GM21526 (cell line): ENCODE measurements around the gene CD79A.
"Not testable (repeated sequence)": the region's sequence is repeated elsewhere in the genome, so short reads cannot be mapped to it uniquely, and the experiment has no call there.

Experiments used
- ATAC-seq: cut with Tn5 transposase; IDR thresholded peaks from one replicate; pipeline ENCODE4 v1.9.1; 2021; ENCODE audit warnings: moderate library complexity; ENCODE audit not compliant: unreplicated experiment, low FRiP score

Gene CD79A

DNA sequence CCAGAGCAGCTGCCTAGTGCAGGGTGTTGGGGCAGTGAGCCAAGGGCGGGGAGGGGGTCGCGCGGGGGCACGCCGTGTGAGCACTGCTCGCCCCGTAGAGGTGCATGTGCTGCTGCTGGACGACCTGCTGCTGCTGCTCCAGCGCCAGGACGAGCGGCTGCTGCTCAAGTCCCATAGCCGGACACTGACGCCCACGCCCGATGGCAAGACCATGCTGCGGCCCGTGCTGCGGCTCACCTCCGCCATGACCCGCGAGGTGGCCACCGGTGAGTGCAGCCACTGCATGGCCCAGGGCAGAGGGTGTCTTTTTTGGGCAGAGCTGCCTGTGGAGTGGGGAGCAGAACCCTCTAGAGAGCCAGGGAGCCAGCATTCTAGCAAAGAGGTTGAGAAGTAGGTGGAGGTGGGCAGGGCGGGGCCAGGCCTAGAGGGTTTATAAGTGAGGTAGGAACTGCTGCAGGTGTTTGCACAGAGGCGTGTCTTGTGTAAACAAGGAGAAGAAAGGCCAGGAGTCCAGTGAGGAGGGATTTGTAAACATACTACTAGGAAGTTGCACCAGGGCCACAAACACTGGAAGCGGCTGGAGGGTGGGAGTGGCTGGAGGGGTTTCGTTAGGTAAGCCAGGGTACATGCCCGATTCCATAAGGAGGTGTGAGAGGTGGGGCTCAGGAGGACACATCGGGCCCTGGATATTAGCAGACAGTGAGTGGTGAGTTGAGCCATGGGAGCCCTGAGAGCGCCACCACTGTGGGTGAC lies 27.2 kb downstream of the CD79A start:
- ATAC-seq = no peak

DNA sequence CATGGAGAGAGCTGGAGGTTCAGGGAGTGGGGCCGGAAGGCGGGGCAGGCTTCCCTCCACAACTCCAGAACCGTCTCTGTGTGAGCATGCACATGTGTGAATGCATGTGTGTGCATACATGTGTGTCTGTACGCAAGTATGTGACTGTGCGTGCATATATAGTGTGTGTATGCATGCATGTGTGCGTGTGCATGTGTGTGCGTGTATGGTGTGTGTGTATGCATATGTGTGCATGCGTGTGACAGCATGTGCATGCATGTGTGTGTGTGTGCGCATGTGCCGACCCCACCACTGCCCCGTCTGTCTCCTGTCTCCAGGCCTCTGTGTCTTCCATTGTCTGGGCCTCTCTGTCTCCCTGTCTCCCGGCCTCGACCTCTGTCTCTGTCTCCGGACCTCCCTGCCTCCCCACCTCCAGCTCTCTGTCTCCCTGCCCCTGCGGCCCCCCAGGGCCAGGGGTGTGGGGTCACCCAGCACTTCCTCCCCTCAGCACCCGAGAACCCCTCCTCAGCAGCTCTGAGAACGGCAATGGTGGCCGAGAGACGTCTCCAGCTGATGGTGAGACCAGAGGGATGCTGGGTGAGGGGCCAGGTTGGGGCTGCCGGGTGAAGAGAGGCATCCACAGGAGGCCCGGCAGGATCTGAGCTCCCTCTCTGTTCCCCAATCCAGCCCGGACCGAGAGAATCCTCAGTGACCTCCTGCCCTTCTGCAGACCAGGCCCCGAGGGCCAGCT lies 28.4 kb downstream of the CD79A start:
- no peak for ATAC-seq

DNA sequence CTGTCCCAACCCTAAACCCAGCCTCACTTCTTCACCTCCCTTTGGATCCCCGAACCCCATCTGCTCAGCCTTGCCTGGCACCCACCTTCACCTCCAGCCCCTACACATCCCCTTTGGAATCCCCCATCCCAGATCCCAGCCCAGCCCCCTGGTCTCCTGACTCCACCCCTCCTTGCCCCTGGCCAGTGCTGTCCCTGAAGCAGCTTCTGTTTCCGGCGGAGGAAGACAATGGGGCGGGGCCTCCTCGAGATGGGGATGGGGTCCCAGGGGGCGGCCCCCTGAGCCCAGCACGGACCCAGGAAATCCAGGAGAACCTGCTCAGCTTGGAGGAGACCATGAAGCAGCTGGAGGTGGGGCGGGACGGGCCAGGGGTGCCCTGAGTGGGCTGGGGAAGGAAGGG lies 29.2 kb downstream of the CD79A start:
- no peak for ATAC-seq

DNA sequence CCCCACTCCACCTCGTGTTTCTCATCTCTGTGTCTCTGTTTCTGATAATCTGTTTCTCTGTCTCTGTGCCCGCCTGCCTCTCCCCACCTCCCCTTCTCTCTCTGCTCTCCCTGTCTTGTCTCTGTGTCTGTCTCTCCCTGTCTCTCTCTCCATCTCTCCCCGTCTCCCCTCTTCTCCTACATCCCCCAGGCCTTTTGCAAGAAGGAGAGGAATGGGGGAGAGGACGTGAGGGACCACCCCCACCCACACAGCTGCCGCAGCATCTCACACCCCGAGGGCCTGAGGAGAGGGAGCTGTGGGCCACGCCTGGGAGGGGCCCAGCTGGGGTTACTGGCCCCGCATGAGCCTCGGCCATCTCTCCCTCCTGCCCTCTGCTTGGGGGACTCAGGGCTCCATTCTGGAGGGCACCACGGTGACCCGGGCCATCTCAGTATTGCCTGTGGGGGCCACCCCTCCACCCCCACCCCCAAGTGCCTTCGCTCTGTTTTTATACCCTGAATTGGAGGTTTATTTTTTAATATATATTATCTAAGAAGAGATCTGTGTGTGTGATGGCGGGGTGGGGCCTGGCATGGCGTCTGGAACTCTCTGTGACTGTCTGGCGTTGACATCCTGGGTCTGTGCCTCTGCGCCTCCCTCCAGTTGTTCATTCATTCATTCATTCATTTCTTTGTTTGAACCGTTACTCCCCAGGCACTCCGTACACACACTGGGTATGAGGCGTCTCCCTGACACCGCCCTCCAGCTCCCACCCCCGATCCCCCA lies 30.0 kb downstream of the CD79A start:
- ATAC-seq = no peak

DNA sequence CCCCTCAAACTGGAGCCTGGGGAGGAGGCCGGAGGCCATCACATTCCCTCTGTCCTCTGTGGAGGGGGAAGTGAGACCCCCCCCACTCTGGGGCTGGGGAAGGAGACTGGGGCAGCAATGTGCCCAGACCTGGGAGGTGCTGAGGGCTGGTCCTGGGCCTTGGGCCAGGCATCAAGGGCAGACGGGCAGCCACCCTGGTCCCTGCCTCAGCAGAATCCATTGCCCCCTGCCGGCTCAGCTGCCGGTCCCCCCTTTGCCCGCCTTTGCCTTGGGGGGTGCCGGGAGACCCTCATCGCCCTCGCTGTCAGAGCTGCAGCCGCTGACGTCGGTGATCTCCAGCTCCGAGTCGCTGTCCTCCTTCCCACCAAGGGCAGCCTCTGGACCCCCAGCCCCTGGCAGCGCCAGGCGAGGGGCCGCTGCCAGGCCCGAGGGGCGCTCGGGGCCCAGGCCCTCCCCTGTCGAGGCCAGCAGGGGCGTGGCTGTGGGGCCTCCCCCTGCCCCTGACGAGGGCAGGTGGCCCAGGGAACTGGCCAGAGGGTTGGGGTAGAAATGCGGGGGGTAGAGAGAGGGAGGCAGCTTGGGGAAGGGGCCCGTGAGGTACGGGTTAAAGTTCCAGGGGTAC lies 31.0 kb downstream of the CD79A start:
- no peak for ATAC-seq

DNA sequence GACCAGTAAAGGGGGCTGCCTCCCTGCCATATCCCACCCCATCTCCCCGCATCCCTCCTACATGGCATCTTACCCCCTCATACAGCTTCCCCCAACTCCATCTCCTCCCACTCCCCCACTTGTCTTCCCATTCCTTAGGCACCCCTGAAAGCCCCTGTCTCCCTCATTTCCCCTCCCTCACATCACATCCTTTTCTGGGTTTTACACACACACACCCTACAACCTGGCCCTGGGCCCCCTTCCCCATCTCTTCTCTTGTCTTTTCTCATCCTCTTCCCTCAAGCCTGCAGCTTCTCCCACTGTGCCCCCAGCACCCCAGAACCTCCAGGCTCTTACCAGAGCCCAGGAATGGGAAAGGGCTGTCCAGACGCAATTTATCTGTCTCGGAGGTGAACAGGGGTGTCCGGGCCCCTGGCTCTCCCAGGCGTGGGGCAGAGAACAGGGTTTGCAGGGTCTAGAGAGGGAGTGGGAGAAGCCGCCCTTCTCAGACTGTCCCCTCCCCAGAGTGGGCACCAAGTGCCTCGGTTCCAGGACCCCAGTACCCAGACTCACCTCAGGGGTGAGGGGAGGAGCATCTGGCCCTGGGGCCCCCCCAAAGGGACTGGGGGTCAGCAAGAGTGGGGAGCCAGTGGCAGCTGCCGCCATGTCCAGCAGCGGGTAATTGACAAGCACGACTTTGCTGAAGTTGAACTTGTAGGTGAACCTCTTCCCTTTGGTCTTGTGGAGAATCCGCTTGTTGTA lies 31.8 kb downstream of the CD79A start:
- no peak for ATAC-seq

DNA sequence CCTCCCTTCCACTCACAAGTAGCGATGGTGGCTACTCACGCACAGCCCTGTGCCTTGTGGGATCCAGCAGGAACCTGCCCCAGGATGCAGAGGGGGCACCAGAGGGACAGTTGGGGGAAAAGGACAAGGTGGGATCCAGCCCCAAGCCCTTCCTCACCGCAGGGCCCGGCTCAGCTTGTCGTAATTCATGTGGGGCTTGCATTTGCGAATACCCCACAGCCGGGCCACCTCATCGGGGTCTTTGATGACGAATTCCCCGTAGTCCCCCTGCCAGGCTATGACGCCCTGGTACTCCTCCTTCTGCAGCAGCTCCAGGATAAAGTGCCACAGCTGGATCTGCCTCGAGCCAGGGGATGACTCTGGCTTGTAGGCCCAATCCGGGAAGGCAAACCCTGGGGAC lies 32.6 kb downstream of the CD79A start:
- ATAC-seq = no peak

DNA sequence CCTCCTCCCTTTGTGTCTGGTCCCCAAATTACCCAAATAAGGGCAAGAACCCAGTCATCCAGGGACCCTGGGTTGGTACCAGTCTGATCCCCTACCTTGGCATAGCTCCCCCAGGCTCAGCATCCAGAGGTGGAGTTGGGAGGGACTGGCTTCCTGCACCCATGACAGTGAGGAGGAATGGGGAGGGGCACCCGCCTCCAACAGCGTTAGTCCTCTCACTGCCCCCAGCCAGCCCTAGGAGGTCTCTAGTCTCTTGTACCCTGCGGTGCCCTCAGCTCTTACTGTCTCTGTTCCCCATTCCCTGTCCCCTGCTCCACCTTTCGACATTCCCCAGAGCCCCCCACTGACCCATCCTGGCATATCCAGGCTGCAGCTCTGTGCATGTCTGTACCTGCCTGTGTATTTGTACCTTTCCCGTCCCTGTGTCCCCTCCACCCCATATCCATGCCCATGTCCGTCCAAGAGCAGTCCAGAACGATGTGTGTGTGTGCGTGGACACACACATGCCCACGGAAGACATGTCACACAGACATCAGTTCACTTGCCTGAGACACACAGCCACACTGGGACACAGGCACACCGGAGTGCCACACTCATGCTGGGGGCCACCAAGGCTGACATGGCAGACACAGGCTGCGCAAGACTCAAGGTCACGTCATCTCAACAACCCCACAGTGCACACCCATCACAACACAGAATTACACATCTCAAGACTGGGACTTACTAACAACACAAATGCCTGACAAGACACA lies 33.3 kb downstream of the CD79A start:
- no peak for ATAC-seq

DNA sequence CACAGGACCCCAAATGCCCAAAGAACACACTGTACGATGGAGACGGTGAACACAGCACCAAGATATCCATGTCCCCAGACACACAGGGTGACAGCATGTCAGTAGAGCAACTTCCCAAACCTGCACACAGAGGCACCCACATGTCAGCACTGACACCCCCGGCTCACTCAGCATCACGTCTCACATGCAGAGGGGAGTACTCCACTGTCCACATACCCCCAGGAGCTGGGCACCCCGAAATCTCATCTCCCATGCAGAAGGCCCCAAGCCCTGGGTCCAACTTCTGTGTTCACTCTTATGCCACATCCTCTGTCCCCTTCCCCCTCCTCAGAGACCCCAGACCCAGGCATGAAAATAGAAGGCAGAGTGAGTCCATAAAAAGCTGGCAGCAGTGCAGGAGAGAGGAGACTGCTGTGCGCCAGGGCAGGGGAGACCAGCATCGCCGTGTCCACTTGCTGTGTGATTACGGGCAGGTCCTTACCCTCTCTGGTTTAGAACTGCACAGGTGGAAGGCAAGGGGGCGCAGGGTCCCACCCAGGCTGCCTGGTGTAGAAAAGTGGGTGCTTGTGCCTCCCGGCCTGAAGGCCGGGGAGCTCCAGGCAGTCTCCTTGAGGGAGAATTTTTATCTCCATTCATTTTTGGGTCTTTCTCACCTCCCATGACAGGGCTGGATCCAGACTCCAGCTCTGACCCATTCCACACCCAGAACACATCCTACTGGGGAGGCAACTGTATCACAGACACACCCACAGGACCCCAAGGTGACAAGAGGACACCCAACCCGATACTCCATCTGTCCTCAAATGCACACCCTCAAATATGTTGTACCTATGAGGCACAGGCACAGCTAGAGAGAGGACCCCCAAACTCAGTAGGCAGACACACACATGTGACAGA lies 34.2 kb downstream of the CD79A start:
- no peak for ATAC-seq

DNA sequence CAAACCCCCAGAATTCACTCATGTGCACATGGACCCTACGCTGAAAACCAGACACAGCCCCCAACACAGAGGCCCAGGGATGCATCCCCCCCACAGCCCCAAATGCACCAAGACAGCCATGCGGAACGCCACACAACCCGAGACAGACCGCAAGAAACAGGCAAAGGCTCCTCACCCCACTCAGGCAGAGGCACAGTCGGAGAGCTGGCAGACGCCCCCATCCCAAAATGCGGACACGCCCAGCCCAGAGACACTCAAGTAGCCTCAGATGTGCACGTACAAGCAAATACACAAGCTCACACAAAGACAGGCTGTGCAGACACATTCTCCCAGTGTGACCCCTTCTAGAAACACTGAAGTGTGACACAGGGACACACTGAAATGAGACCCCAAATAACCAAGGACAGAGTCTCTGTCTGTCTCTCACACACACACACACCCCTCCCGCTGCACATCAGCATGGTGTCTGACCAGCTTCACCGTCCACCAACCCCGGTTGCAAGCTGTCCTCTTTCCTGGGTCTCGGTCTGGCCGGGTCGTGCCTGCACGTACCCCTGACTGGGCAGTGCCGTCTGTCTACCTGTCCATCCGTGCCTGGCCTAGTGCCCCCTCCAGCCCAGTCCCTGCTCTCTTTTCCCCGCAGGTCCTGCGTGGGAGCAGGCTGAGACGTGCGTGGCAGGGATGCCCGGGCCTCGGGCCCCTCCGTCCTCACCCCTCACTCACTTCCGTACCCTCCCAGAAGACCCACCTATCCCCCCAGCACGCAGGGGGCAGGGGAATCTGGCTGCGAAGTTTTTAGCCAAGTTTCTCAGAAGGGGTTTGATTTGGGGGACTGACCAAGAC lies 35.0 kb downstream of the CD79A start:
- ATAC-seq = no peak

DNA sequence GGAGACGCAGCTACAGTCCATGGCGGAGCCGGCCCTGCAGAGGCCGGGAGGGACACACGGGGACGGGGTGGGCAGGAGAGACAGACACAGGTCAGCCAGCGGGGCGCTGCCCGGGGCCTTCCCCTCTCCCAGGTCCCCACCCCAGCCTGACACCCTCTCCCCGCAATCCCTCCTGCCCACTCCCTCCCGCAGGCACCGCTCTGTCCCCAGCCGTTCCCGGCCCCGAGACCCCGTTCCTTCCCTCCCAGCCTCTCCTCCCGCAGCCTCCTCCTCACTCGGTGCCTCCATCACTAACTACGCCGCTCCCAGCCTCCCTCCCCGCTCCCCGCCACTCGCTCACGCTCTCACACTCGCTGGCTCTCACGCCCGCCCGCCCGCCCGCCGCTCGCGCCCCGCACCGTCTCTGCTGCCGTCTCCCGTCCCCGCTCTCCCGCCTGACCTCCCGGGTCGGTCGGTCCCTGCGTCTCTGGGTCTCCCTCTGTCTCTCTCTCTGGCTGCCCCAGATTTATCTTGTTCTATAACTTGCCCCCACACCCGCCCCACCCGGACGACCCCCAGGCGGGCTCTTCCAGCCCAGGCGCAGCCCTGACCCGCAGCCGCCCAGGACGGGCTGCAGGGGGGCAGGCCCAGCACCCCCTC lies 35.9 kb downstream of the CD79A start:
- no peak for ATAC-seq

DNA sequence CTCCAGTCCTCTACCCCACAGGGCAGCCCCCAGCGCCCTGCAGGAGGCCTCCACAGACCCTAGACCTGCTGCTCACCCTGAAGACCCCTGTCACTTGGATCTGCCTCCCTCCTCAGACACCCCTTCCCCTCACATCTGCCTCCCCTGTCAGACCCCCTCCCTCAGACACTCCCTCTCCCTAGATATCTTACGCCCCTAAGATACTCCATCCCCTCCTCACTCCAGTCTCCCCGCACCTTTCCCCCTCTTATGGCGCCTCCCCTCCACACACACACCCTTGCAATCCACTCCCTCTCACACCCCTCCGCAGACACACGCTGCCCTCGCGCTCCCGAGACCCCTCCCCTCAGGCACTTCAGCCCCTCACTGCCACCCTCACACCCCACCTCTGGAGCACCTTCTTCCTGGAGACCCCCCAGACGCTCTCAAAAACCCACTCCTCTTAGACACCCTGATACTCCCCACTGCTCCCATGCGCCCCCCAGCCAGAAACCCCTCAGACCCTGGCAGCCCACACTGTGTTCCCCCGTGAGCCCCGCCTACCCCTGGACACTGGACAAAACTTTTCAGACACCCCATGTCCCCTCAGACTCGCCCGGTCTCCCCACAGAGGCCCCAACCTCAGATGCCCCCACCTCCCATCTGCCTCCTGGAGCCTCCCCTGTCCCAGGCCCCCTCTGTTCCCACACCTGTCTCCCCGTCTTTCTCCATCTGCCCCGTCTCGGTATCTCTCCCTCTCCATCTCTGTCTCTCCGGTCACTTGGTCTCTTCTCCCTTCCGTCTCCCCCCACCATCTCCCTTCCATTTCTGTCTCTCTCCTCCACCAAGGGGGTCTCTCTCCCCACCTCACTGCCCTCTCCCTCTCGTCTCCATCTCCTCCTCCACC lies 36.7 kb downstream of the CD79A start:
- no peak for ATAC-seq

DNA sequence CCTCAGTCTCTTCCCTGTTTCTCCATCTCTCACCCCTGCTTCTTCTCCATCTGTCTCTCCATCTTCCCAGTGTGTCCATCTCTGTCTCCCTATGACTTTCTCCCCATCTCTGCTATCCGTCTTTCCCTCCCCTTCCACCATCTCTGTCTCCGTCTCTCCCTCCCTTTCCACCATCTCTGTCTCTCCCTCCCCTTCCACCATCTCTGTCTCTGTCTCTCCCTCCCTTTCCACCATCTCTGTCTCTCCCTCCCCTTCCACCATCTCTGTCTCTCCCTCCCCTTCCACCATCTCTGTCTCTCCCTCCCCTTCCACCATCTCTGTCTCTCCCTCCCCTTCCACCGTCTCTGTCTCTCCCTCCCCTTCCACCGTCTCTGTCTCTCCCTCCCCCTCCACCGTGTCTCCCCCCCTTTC lies 37.4 kb downstream of the CD79A start:
- ATAC-seq = not testable (repeated sequence)

DNA sequence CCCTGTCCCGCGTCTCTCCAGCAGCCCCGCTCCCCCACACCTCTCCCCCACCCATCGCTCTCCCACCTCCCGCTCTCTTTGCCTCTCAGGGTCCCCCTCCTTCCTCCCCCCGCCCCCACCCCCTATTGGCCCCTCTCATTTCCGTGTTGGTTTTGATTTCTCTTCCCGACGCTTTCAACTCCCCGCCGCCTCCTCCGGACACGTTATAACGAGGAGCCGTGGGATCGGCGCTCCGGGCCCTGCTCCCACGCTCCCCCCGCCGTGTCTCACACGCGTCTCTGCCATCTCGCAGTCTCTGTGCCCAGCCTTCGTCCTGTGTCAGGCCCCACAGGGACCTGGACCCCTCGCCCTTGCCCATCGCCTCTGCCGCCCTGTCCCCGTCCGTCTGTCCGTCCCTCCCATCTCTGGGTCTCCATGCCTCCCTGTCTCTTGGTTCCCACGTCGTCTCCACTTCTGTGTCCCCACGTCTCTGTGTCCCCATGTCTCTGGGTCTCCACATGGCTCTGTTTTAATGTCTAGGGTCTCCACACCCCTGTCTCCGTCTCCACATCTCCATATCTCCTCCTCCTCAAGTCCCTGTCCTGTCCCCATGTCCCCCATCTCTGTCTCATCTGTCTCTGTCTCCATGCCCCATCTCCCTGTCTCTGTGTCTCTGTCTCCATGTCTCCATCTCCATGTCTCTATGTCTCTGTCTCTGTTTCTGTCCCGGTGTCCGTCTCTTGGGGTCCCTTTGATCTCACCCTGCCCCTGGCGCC lies 38.1 kb downstream of the CD79A start:
- no peak for ATAC-seq

DNA sequence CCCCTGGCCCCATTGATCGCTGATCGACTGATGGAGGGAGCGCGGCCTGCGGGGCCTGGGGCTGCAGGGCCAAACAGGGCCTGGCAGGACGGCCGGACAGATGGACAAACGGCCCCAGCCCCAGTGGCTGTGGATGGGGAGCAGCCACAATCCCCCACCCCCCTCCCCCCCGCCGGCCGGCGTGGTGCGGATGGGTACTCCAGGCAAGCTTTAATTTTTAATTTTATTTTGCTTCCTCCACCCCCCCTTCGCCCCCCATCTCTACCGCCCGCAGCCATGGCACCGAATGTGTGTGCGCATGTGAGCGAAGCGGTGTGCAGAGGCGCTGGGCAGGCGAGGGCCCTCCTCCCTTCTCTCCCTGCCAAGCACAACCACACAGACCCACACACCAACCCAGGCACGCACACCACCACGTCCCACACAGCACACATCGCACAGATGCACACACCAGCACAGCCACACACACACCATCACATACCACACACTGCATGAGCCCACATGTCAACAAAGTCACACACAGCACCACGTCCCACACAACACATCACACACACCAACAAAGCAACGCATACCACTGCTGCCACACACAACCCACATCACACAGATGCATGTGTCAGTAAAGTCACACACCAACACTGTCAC lies 38.8 kb downstream of the CD79A start:
- ATAC-seq = no peak
